AG09309 (cell line): ENCODE measurements around the gene CDS2.

Experiments
- DNase-seq: peaks from one replicate; pipeline ENCODE4 v3.0.0-alpha.2; 2010; ENCODE audit warnings: low read depth
- H3K4me3 ChIP-seq: 2 replicates; pipeline ENCODE4 v1.5.1; 2011; ENCODE audit warnings: mild to moderate bottlenecking, low read depth, low read length, moderate library complexity; ENCODE audit not compliant: control insufficient read depth
- TF ChIP-seq, protein P1 (sequence below): IDR thresholded peaks from 2 replicates; pipeline ENCODE4 v1.5.1; 2011; ENCODE audit warnings: mild to moderate bottlenecking, low read depth, low read length, inconsistent platforms; ENCODE audit not compliant: insufficient read depth, control insufficient read depth; ENCODE audit errors: missing control alignments

CDS2 gene

DNA sequence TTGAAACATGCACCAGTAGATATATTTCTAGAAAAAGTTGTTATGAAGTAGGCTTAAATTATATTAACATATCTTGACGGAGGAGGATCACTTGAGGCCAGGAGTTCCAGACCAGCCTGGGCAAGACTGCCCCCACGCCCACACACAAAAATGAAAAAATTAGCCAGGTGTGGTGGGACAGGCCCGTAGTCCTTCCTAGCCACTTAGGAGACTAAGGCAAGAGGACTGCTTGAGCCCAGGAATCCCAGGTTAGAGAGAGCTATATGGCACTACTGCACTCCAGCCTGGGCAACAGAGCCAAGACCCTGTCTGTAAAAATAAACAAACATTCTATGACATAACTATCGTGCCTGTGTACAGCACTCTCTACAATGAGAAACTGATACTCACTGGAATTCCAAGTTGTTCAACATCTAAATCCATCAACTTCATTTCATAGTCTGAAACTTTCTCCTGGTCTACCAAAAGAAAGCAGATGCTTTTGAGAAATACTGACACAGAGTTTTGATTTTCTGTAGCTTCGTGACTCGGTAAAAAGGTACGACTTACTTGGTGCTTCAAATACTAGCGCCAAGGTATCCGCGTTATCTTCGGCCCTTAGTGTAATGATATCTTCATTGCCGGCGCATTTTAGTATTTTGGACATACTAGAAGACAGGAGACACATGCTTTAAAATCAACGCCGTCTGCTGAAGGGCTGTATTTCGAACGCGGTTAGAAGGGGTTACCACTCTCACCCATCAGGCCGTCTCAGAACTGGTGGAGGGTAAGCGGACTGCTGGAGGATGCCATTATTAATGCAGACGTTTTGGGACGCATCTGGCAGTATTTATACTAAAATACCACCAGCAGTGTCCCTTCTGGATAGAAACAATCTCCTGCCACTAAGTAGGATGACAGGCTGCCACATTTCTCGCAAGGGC is 8.3 kb upstream of the CDS2 start:
- H3K4me3 ChIP-seq = peak overlapping the region; percentile 69
- no peak for DNase-seq
- TF ChIP-seq, protein P1, sequence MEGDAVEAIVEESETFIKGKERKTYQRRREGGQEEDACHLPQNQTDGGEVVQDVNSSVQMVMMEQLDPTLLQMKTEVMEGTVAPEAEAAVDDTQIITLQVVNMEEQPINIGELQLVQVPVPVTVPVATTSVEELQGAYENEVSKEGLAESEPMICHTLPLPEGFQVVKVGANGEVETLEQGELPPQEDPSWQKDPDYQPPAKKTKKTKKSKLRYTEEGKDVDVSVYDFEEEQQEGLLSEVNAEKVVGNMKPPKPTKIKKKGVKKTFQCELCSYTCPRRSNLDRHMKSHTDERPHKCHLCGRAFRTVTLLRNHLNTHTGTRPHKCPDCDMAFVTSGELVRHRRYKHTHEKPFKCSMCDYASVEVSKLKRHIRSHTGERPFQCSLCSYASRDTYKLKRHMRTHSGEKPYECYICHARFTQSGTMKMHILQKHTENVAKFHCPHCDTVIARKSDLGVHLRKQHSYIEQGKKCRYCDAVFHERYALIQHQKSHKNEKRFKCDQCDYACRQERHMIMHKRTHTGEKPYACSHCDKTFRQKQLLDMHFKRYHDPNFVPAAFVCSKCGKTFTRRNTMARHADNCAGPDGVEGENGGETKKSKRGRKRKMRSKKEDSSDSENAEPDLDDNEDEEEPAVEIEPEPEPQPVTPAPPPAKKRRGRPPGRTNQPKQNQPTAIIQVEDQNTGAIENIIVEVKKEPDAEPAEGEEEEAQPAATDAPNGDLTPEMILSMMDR = no peak

DNA sequence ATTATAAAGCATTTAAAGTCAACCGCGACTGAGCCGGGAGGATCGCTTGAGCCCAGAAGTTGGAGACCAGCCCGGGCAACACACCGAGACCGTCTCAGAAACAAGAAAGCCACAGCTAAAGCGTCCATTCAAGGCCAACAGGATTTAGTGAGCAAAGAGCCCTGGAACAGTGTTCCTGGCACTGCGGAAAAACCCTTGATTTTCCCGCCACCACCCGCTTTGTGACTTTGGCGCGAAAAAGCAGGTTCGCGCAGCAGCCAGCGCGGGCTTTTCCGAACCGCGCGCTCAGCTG is 7.7 kb upstream of the CDS2 start:
- peak overlapping the region; percentile 69 for H3K4me3 ChIP-seq
- DNase-seq = no peak
- TF ChIP-seq, protein P1 = no peak

DNA sequence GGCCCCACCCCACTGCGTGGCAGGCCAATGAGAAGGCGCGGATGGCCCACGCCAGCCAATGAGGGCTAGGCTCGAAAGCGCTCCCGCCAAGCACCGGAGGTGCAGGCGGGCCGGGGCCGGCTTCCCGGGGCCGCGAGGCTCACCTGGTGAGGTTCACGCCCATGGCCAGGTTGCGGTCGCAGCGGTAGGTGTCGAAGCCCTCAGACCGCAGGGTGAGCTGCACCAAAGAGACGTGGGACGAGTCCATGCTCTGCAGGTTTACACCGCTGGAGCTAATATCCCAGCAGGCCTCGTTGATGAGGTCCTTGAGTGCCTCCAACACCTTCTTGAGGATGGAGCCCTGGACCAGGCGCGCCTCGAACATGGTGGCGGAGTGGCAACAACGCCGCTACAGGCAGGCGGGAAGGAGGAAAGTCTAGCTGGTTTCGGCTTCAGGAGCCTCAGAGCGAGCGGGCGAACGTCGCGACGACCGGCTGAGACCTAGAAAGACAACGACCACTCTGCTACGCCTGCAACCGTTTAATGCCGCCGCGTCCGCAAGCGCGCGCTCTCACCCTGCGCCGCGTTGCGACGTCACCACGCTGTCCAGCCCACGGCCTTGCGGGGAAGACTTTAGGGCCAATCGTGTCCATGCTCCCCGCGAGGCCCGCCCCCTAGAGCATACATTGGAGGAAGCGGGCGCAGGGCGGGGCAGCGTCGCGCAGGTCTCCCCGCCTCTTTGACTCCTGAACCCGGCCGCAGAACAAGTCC is 7.2 kb upstream of the CDS2 start, which contains the start of gene PCNA:
Gene PCNA (minus strand): TSS at position 524 of the 750 bp plus-strand sequence. CDS start 160 bp downstream, at position 364.
- peak; percentile 83 for DNase-seq
- H3K4me3 ChIP-seq = peak within 1 kb of the TSS; percentile 69
- TF ChIP-seq, protein P1 = no peak

DNA sequence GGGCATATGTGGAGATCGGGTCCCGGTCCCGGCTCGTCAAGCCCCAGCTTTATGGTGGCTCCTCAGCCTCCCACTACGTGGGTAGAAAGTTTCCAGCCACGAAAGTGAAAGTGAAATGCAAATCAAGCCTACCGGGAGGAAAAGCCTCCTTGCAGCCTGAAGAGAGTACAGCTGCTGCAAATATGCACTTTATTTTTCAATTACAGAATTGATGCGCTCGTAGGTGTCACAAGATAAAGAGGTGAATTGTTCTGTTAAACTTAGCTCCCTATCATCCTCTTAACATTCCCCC is 6.7 kb upstream of the CDS2 start:
- DNase-seq = no peak
- peak overlapping the region; percentile 69 for H3K4me3 ChIP-seq
- TF ChIP-seq, protein P1 = no peak

DNA sequence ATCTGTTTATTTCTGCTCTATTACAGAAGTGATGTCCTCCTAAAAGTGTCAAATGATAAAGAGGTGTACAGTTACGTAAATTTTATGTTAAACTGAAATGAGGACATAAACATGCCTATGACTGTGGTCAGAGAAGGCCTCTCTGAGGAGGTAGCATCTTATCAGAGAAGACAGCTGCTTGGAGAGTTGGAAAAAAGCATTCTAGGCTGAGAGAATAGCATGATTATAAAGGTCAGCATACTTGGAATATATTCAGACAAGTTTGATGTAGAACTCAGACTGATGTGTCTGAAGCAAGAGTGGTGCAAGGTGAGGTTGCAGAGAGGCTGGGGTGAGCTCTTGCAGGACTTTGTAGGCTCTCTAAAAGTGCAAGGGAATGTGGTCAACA is 3.9 kb upstream of the CDS2 start:
- TF ChIP-seq, protein P1 = no peak
- H3K4me3 ChIP-seq = no peak overlapping the region
- DNase-seq = no peak

DNA sequence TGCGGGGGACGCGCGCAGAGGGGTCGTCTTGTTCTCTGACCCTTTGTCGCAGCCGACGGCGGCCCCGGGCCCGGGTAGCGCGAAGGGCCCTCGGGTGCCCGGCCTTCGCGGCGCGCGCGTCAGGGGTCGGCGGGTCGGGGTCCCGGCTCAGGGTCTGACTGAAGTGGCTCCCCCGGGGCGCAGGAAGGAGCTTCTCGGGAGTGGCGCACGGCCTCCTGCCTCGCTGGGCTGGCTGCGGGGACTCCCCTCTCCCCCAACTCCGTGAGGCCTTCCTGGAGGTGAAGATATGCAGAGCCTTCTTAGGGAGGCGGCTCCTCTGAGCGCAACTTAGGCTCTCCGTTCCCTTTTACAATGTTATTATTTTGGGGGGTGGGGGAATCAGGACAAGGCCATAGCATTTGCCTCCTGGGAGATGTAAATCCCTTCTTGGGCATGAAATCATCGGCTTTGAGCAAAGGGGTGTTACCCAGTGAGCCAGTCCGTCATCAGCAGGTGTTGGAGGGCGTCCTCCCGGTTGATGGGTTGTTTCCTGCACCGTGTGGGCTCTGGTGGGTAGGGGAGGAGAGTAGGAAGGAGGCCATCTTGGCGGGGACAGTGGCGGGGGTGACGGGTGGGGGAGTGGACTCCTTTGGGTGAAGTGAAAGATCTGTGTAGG is 523 bp downstream of the CDS2 start:
- TF ChIP-seq, protein P1 = no peak
- peak overlapping the region; percentile 91 for H3K4me3 ChIP-seq
- no peak for DNase-seq
